Stimulated activated CD8-positive, alpha-beta memory T cell treated with anti-CD3 and anti-CD28 coated beads, Interleukin-15, amount 100 ng/mL, for 1 hour (primary cell): ENCODE measurements around the gene CARD14.
A peak's percentile ranks its signal among the peaks of the same experiment; 100 is the strongest.

Experiments
- DNase-seq: peaks from one replicate; pipeline ENCODE4 v3.0.0-alpha.2; 2020; ENCODE audit warnings: low read depth

The CARD14 gene

GRCh38 chr17:80210348-80211108, 40.7 kb downstream of the CARD14 start:
- no peak for DNase-seq

- no peak for DNase-seq
Measured at GRCh38 chr17:80212109-80212508, 42.3 kb downstream of the CARD14 start.

- no peak for DNase-seq
Measured at GRCh38 chr17:80212511-80212910, 42.7 kb downstream of the CARD14 start.

- DNase-seq, result no peak
Measured at GRCh38 chr17:80212962-80213642, 43.3 kb downstream of the CARD14 start.

- DNase-seq, result no peak
Measured at GRCh38 chr17:80213643-80213975, 43.8 kb downstream of the CARD14 start.

GRCh38 chr17:80214012-80214877, 44.4 kb downstream of the CARD14 start:
- no peak for DNase-seq

- DNase-seq, result no peak
Measured at GRCh38 chr17:80214878-80215210, 45.0 kb downstream of the CARD14 start.

- DNase-seq, result no peak
Measured at GRCh38 chr17:80216473-80217456, 46.9 kb downstream of the CARD14 start.

GRCh38 chr17:80217703-80218362, 48.0 kb downstream of the CARD14 start:
- DNase-seq, result no peak

- no peak for DNase-seq
Measured at GRCh38 chr17:80218391-80218790, 48.6 kb downstream of the CARD14 start.

GRCh38 chr17:80219013-80219762, 49.4 kb downstream of the CARD14 start:
- DNase-seq, result peak; percentile 91

- no peak for DNase-seq
Measured at GRCh38 chr17:80219763-80220053, 49.9 kb downstream of the CARD14 start.

GRCh38 chr17:80220054-80220735, 50.4 kb downstream of the CARD14 start, which contains the start of the genes SGSH and SLC26A11:
Gene SGSH (minus strand): TSS chr17:80220333. CDS start chr17:80220313, 20 bp downstream.
Gene SLC26A11 (plus strand): TSS chr17:80220427. CDS start chr17:80221561, 1,134 bp downstream.
- peak; percentile 16 for DNase-seq

- no peak for DNase-seq
Measured at GRCh38 chr17:80220736-80221215, 50.9 kb downstream of the CARD14 start.

- no peak for DNase-seq
Measured at GRCh38 chr17:80221351-80222105, 51.7 kb downstream of the CARD14 start.

- DNase-seq, result no peak
Measured at GRCh38 chr17:80222376-80223141, 52.7 kb downstream of the CARD14 start.

GRCh38 chr17:80223142-80223815, 53.4 kb downstream of the CARD14 start:
- no peak for DNase-seq
